Activated T-cell treated with anti-CD3 and anti-CD28 coated beads for 48 hours (primary cell): ENCODE results near the gene CDC14A.

Experiments
- DNase-seq: peaks from one replicate; pipeline ENCODE4 v3.0.0-alpha.2; 2020; ENCODE audit warnings: low read depth

CDC14A gene

GRCh38 chr1:100496896-100497295, 144.6 kb downstream of the CDC14A start:
- DNase-seq, result no peak

GRCh38 chr1:100497796-100498195, 145.5 kb downstream of the CDC14A start:
- no peak for DNase-seq

GRCh38 chr1:100499194-100499811, 147.0 kb downstream of the CDC14A start:
- no peak for DNase-seq

GRCh38 chr1:100502052-100502792, 149.9 kb downstream of the CDC14A start:
- DNase-seq, result no peak

- DNase-seq, result no peak
Observed at GRCh38 chr1:100506217-100506616, 153.9 kb downstream of the CDC14A start.

GRCh38 chr1:100510451-100510850, 158.1 kb downstream of the CDC14A start:
- DNase-seq, result no peak

GRCh38 chr1:100511058-100511457, 158.8 kb downstream of the CDC14A start:
- no peak for DNase-seq

- DNase-seq, result no peak
Observed at GRCh38 chr1:100511773-100512172, 159.5 kb downstream of the CDC14A start.

- no peak for DNase-seq
Observed at GRCh38 chr1:100512803-100513352, 160.6 kb downstream of the CDC14A start.

- no peak for DNase-seq
Observed at GRCh38 chr1:100516857-100517256, 164.6 kb downstream of the CDC14A start.

- no peak for DNase-seq
Observed at GRCh38 chr1:100517515-100517914, 165.2 kb downstream of the CDC14A start.

GRCh38 chr1:100518023-100518422, 165.7 kb downstream of the CDC14A start:
- no peak for DNase-seq

- DNase-seq, result no peak
Observed at GRCh38 chr1:100523038-100523652, 170.8 kb downstream of the CDC14A start.

- DNase-seq, result no peak
Observed at GRCh38 chr1:100524355-100524754, 172.0 kb downstream of the CDC14A start.

GRCh38 chr1:100526894-100527293, 174.6 kb downstream of the CDC14A start:
- DNase-seq, result no peak

GRCh38 chr1:100528871-100529270, 176.6 kb downstream of the CDC14A start:
- DNase-seq, result no peak

- DNase-seq, result no peak
Observed at GRCh38 chr1:100530141-100530540, 177.8 kb downstream of the CDC14A start.

GRCh38 chr1:100530880-100531487, 178.7 kb downstream of the CDC14A start:
- no peak for DNase-seq

GRCh38 chr1:100532645-100533044, 180.3 kb downstream of the CDC14A start:
- no peak for DNase-seq

GRCh38 chr1:100535264-100535663, 183.0 kb downstream of the CDC14A start:
- no peak for DNase-seq

GRCh38 chr1:100536031-100536430, 183.7 kb downstream of the CDC14A start:
- DNase-seq, result no peak
